ENCODE measurements around the gene TMEM108.

DNA sequence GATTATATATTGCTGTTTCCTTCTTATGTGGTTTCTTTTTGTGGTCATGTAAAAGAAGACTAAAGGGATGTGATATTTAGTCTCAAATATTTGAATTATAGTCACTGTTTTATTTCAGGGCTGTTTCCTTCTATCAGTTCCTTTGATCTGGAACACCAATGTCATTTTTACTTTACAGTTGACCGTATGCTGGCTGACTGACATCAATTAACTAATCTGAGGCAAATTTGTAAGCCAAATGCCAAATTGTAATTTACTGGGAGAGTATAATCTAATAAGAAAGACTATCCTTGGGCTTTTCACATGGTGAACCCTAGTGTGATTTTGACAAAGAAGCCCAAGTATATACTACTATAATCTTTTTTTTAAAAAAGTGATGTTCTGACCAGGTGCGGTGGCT is 87.6 kb downstream of the TMEM108 start:
- TF ChIP-seq, protein P1, sequence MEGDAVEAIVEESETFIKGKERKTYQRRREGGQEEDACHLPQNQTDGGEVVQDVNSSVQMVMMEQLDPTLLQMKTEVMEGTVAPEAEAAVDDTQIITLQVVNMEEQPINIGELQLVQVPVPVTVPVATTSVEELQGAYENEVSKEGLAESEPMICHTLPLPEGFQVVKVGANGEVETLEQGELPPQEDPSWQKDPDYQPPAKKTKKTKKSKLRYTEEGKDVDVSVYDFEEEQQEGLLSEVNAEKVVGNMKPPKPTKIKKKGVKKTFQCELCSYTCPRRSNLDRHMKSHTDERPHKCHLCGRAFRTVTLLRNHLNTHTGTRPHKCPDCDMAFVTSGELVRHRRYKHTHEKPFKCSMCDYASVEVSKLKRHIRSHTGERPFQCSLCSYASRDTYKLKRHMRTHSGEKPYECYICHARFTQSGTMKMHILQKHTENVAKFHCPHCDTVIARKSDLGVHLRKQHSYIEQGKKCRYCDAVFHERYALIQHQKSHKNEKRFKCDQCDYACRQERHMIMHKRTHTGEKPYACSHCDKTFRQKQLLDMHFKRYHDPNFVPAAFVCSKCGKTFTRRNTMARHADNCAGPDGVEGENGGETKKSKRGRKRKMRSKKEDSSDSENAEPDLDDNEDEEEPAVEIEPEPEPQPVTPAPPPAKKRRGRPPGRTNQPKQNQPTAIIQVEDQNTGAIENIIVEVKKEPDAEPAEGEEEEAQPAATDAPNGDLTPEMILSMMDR (IDR thresholded peaks at IDR 0.05), result no peak
- TF ChIP-seq EP300 (IDR thresholded peaks at IDR 0.05), result no peak
